Kidney (tissue), 14 donors: Measurements from ENCODE around the gene TSPOAP1. TPM values are rescaled to one million over a fixed set of nuclear protein-coding genes. Genes with fewer than 3 reads are reported as not detected.

Experiments
- DNase-seq, 5 donors: peaks; one replicate each; pipeline ENCODE4 v3.0.0-alpha.2; 2013 to 2020
- FAIRE-seq: peaks from 2 replicates; lab custom pipeline; 2012; peaks lifted over from hg19 to GRCh38; lab: Jason Lieb, UNC
- H3K27ac ChIP-seq, 2 donors: one replicate each; pipeline ENCODE4 v1.7.0; 2013; ENCODE audit warnings: low read depth in 2 of 2, low read length in 2 of 2, inconsistent platforms in 1 of 2
- H3K27me3 ChIP-seq: one replicate; pipeline ENCODE4 v1.7.1; 2013; ENCODE audit warnings: low read length, inconsistent platforms; ENCODE audit not compliant: control insufficient read depth, insufficient read depth
- H3K36me3 ChIP-seq, 3 donors: one replicate each; pipeline versions ENCODE4 v1.7.0 to v1.7.1; 2013; ENCODE audit warnings: low read length in 3 of 3, control low read depth in 1 of 3, inconsistent platforms in 1 of 3; ENCODE audit not compliant: insufficient read depth in 3 of 3, control insufficient read depth in 2 of 3
- H3K4me1 ChIP-seq, 3 donors: one replicate each; pipeline versions ENCODE4 v1.7.0 to v1.7.1; 2013; ENCODE audit warnings: low read length in 3 of 3, inconsistent platforms in 1 of 3, low read depth in 1 of 3; ENCODE audit not compliant: control insufficient read depth in 2 of 3, insufficient read depth in 2 of 3
- H3K4me3 ChIP-seq, 3 donors: one replicate each; pipeline versions ENCODE4 v1.7.0 to v1.8.1; 2013; ENCODE audit warnings: low read length in 3 of 3, control low read depth in 1 of 3, inconsistent platforms in 1 of 3
- H3K9ac ChIP-seq, 3 donors: one replicate each; pipeline versions ENCODE4 v1.7.0 to v1.7.1; 2013; ENCODE audit warnings: low read length in 3 of 3, control low read depth in 1 of 3, inconsistent platforms in 1 of 3
- H3K9me3 ChIP-seq, 3 donors: one replicate each; pipeline versions ENCODE4 v1.7.0 to v1.7.1; 2013; ENCODE audit warnings: low read length in 3 of 3, control low read depth in 1 of 3, inconsistent platforms in 1 of 3; ENCODE audit not compliant: control insufficient read depth in 2 of 3, insufficient read depth in 1 of 3
- intact Hi-C: fragments of 100-400 bp; cut with DNase I; formaldehyde crosslinking; loops from one replicate; pipeline ENCODE4 v1.11.1; 2022
- polyA plus RNA-seq: library from polyadenylated mRNA; stranded (reverse); fragments of 350-450 nt; fragmentation: Illumina TruSeq; extraction: RNeasy Lipid Tissue Mini Kit (QIAGEN cat#74804); gene quantifications from one replicate; pipeline ENCODE4 v1.2.3, GENCODE V29; 2014; ENCODE audit warnings: low read depth, low replicate concordance; ENCODE audit not compliant: insufficient read depth
- total RNA-seq: library from RNA; stranded (reverse); fragmentation: NEBNext Ultra II Directional; extraction: Animal tissue kit (Norgen Biotek cat#: 25700); gene quantifications from one replicate; pipeline ENCODE4 v1.2.1, GENCODE V29; 2021
- TF ChIP-seq, protein P1 (sequence below): IDR thresholded peaks from 3 replicates; pipeline ENCODE4 v1.5.1; 2012; ENCODE audit warnings: mild to moderate bottlenecking, moderate library complexity, borderline replicate concordance; ENCODE audit not compliant: insufficient read depth; ENCODE audit errors: extremely low read depth
- donor health status: control.
- donor health status: control.
- donor health status: control.
- donor health status: control.
- donor health status: control.
- donor health status: DM: yes; HTN: yes; CAD: no.
- donor health status: Normal renal cell carcinoma (clear cell type).

Gene TSPOAP1
- total and polyA plus RNA-seq, 2 donors from 2014 or later, result 12.5 to 30.6 TPM

DNA sequence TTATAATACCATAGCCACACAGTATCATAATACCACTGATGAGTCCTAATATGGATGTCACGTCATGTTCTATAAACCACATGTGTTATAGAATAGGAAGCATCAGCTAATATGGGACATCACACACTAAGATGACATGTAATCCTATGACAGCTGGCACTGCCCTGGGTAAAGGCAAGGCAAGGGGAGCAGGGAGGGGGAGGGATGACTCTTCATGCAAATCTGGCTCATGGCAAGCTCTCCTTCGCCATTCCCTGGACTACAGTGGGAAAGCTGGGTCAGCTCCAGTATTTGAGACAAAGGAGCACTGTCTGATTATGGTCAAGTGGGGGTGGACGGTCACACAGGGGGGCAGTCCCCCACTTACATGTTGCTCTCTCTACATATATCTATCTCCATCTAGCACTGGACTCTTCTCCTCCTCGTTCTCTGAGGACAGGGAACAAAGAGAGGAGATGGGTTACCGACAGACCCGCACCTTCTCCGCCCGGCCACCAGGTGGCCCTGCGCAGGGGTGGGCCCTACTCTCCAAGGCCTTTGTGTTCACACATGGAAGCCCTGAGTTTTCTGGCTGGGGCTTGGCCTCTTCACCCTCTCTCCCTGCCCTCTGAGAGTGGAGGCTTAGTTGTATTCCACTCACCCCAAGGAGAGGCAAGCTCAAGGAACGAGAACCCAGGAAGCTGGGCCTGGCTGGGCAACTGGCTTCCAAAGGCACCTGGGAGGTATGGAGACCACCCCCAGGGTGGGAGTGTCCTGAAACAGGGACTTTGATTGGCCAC is 24.4 kb downstream of the TSPOAP1 start:
- intact Hi-C loops, result loop anchor here (10.0 kb wide), 1 partner anchor 141 kb away; no protein-coding TSS in a partner anchor
- TF ChIP-seq, protein P1, sequence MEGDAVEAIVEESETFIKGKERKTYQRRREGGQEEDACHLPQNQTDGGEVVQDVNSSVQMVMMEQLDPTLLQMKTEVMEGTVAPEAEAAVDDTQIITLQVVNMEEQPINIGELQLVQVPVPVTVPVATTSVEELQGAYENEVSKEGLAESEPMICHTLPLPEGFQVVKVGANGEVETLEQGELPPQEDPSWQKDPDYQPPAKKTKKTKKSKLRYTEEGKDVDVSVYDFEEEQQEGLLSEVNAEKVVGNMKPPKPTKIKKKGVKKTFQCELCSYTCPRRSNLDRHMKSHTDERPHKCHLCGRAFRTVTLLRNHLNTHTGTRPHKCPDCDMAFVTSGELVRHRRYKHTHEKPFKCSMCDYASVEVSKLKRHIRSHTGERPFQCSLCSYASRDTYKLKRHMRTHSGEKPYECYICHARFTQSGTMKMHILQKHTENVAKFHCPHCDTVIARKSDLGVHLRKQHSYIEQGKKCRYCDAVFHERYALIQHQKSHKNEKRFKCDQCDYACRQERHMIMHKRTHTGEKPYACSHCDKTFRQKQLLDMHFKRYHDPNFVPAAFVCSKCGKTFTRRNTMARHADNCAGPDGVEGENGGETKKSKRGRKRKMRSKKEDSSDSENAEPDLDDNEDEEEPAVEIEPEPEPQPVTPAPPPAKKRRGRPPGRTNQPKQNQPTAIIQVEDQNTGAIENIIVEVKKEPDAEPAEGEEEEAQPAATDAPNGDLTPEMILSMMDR, result peak; percentile 64
- no peak overlapping the region for H3K4me3 ChIP-seq
- no peaks in the 10 kb centered on the region for H3K27me3 ChIP-seq
- H3K9me3 ChIP-seq, result no peaks in the 10 kb centered on the region
- H3K9ac ChIP-seq, result no peak overlapping the region
- no peak overlapping the region for H3K27ac ChIP-seq
- peaks cover 0 to 2% (median 0%) of the 10 kb centered on the region in 3 donors for H3K36me3 ChIP-seq
- peak; percentile 33 to 62 (median 39) for DNase-seq
- no peak for FAIRE-seq
- H3K4me1 ChIP-seq, result no peaks in the 10 kb centered on the region

DNA sequence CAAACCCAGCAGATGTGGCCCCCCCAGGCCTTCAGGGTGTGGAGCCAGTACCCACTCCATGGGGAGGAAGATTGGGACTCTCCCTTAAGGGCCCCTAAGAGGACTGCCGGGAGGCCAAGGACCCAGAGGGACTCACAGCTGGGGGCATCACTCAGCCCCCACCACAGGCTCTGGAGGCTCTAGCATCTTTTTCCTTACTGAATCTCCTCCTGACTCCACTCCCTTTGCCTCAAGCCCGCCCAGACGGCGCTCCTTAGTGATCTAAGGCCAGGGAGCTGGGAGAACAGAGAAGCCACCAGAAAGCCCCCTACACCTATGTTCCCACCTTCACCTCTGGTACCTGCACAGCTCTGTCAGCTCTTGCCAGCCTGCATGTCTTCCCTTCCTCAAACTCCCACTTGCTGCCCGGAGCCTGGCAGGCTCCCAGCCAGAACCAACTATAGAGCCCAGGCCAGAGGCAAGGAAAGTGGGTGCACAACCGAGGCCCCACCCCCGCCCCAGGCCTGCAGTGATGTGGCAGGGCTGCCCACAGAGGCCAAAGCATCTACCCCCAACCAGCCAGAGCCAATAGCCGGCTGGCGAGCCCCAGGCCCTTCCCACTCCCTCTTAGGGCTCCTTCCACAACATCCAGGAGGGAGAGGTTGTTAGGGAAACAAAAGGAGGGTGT is 25.5 kb downstream of the TSPOAP1 start:
- TF ChIP-seq, protein P1, result no peak
- peaks cover 0 to 2% (median 0%) of the 10 kb centered on the region in 3 donors for H3K36me3 ChIP-seq
- DNase-seq (peak in 2 of 5 donors; percentile 5 to 41), FAIRE-seq (no peak)
- no peaks in the 10 kb centered on the region for H3K9me3 ChIP-seq
- H3K27me3 ChIP-seq, result no peaks in the 10 kb centered on the region
- no peaks in the 10 kb centered on the region for H3K4me1 ChIP-seq
- H3K4me3 ChIP-seq, result no peak overlapping the region
- H3K27ac ChIP-seq, result no peak overlapping the region
- H3K9ac ChIP-seq, result no peak overlapping the region
- intact Hi-C loops, result loop anchor here (10.0 kb wide), 1 partner anchor 142 kb away; no protein-coding TSS in a partner anchor

DNA sequence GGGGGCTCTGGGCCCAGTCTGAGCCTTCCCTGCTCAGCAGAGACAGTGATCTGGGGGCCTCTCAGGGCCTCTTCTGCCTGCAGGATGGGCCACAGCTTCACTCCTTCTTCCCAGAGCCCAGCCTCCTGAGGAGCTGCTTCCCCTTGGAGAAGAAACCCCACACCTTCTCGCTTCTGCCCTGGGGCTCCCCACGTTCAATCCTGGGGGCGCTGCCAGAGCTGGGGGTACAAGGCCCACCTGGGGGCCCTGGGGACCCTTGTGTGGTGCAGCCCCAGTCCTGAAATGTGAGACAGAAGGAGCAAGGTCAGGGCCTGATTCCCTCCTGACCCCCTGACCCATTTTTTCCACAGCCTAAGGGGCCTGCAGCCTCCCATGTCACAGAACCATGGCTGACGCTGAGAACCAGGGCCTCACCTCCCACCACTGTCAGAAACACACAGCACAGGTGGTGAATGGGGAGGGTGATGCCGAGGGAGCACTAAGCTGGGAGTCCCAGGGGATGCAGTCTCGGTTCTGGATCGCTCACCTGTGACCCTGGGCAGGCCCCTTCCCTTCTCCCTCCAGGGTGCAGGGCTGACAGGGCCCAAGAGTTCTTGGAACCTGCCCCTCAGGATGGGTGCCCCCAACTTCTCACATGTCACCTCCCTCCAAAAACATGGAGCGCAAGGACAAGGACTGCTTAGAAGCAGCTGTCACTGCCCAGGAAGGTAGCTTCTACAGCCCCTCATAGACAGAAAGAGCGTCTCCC is 26.2 kb downstream of the TSPOAP1 start:
- Histone ChIP-seq H3K9ac (no peak overlapping the region), H3K4me3 (no peak overlapping the region), H3K4me1 (no peaks in the 10 kb centered on the region), H3K36me3 (peaks cover 0 to 2% (median 0%) of the 10 kb centered on the region in 3 donors), H3K27me3 (no peaks in the 10 kb centered on the region), H3K27ac (no peak overlapping the region), H3K9me3 (no peaks in the 10 kb centered on the region)
- TF ChIP-seq, protein P1, result no peak
- DNase-seq (peak in 2 of 5 donors; percentile 6 to 48), FAIRE-seq (no peak)
- intact Hi-C loops, result loop anchor here (10.0 kb wide), 1 partner anchor 142 kb away; no protein-coding TSS in a partner anchor
